VCaP (cell line): Measurements from ENCODE around the gene MTRR.

Experiments
- H3K27ac ChIP-seq: fragments of 450-650 bp; 2 replicates; pipeline ENCODE4 v1.5.1; 2017
- TF ChIP-seq, protein P1 (sequence below): fragments of 450-650 bp; conservative IDR thresholded peaks from 2 replicates; pipeline ENCODE4 v1.5.1; 2017; ENCODE audit warnings: mild to moderate bottlenecking, moderate library complexity

The MTRR gene

DNA sequence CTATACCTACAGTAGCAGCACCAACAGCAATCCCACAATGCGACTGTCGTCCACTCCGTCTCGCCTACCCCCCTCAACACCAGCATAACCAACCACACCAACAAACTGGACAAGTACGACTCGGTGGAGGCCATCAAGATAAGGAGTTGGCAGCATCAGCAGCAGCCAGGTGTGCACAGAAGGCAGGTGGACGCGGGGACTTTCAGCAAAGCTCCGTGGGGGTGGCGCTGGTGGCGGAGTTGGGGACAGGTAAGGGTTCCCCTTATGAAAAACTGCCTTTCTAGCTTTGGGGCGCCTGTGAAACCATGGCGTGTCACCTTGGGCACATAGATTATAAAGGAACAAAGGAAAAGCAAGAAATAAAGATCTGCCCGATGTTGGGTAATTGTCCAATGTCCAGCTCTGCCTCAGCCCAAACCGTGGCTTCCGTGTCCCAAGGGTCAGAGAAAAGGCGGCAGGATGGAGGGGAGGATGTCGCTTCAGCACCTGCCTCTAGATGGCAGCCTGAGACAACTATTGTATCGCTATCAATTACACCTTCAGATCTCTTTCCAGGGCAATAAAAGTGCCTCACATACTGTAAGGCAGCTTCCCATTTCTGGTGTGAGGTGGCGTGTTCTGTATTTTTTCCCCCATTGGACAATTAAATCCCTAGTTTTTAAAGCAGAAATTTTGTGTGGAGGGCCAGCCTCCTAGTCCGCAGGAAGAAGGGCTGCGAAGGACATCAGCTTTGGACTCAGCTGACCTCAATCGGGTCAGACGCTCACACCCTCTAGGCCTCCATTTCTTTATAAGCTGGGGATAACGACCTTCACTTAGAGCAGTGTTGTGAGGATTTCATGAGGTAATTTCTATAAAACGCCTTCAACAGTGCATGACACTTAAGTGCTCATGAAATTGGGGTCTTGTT lies 58.8 kb downstream of the MTRR start:
- TF ChIP-seq, protein P1, sequence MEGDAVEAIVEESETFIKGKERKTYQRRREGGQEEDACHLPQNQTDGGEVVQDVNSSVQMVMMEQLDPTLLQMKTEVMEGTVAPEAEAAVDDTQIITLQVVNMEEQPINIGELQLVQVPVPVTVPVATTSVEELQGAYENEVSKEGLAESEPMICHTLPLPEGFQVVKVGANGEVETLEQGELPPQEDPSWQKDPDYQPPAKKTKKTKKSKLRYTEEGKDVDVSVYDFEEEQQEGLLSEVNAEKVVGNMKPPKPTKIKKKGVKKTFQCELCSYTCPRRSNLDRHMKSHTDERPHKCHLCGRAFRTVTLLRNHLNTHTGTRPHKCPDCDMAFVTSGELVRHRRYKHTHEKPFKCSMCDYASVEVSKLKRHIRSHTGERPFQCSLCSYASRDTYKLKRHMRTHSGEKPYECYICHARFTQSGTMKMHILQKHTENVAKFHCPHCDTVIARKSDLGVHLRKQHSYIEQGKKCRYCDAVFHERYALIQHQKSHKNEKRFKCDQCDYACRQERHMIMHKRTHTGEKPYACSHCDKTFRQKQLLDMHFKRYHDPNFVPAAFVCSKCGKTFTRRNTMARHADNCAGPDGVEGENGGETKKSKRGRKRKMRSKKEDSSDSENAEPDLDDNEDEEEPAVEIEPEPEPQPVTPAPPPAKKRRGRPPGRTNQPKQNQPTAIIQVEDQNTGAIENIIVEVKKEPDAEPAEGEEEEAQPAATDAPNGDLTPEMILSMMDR, result peak; percentile 91
- H3K27ac ChIP-seq, result no peak overlapping the region

DNA sequence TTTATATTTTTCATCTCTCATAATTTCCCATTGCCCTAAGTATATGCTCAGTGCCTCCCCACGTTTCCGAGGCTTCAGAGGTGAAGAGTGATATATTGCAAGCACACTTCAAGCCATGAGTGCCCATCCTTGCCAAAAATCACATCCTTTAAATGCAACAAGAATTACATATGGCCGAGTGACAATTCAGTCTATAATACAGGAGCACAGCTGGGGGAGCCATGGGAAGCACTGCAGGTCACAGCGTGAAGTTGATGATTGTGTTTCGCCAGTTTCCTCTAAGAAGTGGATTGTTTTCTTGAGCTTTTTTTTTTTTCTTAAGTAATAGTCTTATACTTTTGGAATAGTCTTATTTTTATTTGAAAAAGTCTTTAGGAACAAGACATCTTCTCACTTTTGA lies 61.1 kb downstream of the MTRR start:
- TF ChIP-seq, protein P1, result no peak
- H3K27ac ChIP-seq, result no peak overlapping the region

DNA sequence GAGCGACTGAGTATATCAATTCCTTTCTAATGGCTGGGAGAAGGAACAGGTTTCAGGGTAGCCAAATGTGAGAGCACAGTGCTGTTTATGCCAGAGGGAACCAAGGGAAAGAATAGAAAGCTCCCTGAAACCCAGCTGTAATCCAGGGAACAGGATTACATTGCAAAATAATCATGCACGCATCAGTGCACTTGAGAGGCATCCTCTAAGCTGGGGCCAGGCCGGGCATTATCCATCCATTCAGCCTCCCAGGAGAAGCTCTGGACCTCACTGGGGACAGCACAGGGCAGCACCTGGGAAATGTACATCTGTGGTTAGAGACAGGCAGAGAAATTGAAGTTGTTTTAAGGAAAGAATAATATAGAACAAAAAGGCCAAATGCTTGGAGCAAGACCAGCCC lies 72.7 kb downstream of the MTRR start:
- TF ChIP-seq, protein P1, result no peak
- no peak overlapping the region for H3K27ac ChIP-seq

DNA sequence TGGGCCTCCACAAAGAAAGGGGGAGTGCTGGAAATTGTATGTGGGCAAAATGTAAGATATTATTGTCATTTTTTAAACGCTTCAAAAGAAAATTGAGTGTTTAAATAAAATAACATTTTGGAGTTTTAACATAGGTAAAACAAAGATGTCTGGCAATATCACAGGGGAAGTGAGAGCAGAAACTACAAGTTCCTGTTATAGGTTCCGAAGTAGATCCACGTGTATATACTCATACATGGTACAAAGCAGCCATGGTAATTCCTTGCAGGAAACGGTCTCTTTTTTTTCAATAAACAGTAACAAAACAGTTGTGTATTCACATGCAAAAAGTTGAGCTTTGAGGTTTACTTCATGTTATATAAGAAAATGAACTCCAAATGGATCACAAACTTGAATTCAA lies 78.4 kb downstream of the MTRR start:
- TF ChIP-seq, protein P1, result no peak
- no peak overlapping the region for H3K27ac ChIP-seq
